ENCODE results near the gene PSMB7.

The PSMB7 gene

DNA sequence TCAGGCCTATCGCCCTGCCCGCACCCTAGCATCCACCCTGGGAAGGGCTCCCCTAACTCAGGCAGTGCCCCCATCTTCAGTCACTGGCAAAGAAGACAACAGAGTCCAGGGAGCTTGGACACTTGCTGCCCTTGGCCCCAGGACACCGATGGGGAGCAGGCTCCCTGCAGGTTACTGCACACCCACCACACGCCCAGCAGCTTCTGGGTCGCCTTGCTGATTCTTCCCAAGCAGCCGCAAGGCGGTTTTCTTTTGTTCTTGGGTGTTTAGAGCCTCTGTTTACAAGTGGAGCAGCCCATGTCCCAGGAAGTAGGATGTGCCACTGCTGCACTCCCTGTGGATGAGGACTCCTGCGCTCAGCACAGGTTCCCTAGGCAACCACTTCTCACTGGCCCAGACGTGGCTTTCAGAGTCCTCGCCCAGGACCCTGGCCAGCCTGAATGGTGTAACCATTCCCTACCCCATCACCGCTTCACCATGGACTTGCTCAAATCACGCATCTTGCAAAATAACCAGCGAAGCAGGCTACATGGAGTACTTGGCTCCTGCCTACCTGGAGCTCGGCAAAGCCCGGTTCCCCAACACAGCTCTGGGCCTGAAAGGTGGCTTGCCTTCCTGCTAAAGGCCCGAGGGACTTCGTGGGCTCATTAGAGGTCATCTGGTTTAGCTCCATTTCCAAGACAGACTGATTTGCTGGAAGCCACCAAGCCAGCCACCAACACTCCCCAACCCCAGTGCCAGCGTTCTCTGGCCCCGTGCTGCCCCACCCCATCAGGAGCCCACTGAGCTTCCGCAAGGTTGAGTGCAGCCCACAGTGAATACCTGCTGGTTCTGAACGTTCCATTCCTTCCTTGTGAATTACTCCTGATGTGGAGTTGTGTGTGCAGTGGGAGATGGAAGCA, 60.0 kb downstream of the PSMB7 start:
- no peak for DNase-seq

DNA sequence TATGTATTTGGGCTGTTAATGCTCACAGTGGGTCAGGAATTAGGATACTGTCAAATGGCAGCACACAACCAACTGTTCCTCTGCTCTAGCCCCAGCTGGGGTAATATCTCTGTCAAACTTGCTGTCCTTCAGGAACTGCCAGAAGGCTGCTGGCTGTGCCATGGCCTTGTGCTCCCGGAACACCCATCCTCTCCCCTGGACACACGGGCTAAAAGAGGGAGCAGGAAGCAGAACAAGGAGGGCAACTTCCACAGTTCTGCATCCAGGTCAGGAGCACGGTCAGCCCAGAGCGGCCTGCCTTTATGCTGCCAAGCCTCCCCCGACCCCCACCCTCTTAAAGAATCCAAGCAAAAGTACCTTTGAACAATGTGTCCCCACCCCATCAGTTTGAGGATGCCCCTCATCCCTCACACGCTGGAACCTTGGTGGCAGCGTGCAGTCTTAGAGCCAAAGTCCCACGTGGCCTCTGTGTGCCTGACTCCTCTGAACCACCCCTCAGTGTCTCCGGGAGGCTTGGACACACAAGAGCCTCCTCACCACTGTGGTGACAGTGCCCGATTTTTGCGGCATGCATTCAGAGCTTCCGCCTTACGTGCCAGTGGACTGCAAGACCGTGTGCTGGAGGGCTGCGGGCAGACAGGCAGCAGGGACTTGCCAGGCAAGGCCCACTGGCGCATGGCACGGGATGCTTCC, 60.8 kb downstream of the PSMB7 start:
- DNase-seq = no peak

DNA sequence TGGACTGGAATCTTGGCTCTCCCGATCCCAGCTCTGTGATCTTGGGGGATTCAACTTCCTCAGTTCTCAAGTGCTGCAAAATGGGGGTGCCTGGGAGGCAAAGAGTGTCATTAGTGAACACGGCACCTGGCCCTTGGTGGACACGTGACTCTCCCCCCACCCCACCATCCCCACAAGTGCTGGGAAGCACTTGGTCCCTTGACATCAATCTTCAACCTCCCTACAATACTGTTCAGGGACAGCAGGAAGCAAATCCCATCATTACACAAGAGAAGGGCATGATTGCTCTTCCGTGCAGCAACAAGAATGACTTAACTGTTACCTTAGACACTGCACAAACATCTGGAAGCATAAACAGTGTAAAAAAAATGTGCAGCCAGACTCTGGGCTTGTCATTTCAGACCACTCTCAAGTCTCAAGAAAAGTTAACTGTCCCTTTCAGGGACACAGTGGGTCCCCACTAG, 61.4 kb downstream of the PSMB7 start:
- DNase-seq = no peak

DNA sequence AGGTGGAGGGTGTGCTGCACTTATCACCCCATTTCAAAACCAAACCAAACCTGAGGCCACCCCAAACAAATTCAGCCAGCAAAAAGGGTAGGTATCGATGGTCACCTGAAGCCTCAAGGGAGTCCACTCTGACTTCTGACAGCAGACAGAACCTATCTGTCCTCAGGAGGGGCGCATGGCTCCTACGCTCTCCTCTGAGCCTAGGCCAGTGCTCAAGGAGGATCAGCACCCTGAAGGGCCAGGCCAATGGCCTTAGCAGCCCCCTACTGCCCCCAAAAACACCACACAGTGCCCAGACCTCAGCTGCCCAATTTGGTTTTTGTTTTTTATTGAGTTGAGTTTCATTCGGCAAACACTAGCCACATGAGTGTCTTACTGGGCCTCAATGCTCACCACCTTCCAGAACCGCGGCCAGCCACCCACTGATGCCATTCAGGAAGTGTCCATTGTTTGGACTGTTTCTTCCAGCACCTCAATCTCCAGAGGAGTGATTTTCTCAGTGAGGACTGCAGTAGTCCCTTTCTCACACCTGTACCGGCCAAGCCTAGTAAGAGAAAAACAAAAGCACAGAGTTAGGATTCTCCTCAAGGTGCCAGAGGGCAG, 62.0 kb downstream of the PSMB7 start:
- no peak for DNase-seq

DNA sequence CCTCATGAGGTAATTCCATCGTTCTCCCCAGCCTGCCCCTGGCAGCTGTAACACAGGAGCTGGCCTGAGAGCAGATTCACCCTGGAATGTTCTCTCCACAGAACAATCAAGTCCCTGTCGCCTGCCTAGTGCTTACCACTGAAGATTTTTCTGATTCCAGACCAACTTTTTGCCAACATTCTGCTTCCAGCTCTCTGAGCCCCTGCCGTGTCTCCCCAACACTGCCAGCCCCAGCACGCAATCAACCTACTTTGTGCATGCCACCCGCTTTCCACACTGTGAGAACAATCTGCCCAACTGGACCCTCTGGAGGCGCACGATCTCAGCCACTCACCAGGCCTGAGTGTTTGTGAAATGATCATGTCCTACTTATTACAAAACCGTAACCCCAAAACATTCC, 62.6 kb downstream of the PSMB7 start:
- no peak for DNase-seq

DNA sequence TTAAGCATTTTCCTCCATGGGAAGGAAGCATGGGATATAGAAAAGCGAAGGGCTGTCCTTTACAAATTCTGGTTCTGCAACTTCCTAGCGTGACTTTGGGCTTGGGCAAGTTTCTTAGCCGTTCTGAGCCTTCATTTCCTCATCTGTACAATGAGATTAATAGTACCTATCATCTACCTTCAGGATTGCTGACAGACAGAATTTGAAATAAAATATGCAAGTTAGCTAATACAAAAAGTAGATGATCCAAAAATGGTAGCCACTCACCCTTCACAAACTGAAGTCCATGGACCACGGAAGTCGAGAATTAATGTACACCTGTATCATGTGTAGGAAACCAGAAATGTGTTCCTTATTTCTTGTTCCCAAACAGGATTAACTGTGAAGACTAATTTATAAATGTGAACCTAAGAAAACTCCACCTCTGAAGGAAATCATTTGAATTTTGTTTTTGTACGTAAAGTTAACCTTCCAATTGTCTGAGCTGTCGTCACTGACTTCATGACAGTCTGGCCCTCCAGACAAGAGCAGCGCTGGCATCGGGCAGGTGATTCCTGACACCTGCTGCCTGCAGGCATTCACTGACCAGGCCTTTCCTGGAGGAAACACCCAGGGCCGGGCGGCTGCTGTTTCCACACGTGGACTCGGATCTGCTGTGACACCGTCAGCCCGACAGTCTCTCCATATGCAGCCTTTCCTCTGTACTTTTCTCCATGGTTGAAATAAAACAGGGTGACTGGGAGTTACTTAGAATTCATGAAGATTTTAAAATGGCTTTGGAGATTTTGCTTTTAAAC, 63.4 kb downstream of the PSMB7 start:
- DNase-seq = no peak

DNA sequence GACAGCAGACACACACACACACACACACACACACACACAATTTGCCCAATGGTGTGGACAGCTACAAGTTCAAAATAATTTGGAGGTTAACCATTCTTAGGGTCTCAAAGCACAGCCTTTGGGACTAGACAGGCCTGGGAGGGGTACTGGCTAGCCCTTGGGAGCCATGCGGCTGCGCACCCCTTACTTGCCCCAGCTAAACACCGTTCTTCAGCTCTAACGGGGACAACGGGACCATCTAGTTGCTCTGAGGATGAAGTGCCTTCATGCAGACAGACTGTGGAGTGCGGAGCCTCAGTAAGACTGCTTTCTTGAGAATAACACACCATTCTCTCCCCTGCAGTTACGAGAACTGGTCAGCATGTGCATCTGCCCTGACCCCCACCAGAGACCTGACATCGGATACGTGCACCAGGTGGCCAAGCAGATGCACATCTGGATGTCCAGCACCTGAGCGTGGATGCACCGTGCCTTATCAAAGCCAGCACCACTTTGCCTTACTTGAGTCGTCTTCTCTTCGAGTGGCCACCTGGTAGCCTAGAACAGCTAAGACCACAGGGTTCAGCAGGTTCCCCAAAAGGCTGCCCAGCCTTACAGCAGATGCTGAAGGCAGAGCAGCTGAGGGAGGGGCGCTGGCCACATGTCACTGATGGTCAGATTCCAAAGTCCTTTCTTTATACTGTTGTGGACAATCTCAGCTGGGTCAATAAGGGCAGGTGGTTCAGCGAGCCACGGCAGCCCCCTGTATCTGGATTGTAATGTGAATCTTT, 64.6 kb downstream of the PSMB7 start:
- no peak for DNase-seq

DNA sequence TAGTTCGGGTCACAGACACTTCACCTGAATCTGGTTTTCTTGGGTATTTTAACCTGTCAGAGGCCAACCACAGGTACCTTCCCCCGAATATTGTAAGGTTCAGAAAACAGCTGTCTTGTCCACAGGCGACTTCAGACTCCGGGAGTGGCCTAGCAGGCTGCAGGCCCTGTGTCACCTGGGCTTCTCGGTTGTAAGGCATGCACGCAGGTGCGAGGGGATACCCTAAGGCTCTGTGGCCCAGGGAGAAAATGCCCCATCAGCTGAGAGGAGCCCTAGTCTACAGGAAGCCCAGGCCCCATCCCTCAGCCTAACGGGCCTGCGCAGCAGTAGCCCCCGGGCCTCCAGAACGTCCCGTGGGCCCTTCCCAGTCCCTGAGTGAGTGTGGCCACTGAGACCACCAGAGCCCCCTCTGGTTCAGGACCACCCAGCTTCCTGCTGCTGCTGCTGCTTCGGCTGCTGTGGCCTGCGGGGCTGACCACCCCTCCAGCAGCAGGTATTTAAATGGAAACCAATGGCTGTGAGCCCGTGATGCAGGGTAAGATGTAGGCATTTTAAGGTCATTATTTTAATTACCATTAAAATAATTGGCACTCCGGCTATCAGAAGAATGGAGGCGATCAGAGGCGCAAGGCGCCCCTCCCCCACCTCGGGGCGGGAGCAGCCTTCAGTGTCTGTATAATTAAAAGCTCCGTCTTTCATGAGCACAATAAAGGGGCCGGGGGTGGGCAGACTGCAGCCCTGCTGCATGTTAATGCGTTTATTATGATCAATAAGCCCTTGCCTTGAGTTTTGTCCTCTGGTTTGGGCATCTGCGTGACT, 65.4 kb downstream of the PSMB7 start:
- DNase-seq = no peak

DNA sequence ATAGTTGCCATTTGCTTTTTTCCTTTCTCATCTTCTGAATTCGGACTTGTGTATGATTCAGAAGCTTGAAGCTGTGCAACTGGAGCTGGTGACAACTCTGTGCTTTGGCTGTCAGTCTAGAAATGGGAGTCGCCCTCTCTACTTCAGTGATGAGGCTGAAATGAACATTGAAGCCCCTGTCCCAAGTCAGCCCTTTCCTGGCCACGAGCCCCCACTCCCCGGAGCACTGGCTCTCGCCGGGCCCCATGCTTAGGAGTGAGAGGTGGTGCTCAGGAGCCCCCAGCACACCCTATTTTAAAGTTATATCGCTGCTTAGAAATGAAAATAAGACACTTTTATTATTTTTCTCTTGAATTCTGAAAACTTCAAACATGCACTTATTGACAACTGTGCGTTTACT, 66.0 kb downstream of the PSMB7 start:
- no peak for DNase-seq

DNA sequence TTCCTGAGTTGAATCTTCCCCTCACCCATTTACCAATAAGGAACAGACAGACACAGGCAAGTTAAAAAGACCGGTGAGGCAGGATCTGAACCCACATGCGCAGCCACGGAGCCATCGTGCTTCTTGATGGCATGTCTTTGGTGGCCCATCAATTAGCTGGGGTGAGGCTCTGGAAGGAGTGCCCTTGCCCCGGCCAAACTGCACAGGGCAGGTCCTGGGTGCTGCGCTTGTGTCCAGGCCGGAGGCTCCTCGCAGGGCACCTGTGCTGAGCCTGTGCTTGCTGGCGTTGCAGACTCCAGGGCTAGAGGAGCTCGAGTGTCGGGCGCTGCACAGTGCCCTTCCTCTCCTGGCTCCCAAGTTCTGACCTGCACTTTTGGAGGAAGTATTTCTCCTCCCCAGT, 66.4 kb downstream of the PSMB7 start:
- DNase-seq = no peak

DNA sequence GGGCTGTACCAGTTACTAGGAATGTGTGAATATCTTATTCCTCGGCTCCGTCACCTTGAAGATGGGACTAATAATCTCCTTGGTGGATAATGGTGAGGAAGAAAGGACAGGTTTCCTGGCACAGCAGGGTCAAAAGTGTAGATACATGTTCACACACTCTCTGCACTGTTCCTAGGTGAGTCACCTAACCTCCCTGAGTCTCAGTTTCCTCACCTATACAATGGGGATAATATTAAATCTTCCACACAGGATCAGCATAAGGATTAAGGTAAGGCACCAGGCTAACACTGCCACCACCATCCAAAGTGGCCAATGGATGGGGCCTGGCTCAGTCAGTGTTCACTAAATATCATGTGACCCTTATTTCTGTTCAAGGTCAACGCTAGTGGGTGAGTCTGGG, 66.9 kb downstream of the PSMB7 start:
- no peak for DNase-seq

DNA sequence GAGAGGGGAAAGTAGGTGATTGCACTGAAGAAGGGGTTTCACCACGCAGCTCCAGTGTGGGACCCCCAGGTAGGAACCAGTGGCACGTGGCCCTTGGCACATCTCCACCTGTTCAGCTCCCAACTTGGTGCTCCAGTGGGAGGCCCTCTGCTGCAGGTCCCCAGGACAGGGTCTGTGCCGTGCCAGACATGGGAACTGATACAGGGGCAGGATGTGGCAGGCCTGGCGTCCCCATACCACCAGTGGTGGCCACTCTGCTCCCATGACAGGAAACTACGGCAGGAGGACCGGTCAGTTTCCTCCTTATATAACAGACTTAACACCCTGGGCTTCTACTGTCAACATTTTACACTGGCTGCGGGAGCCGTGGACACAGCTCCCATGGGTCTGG, 67.3 kb downstream of the PSMB7 start:
- no peak for DNase-seq

DNA sequence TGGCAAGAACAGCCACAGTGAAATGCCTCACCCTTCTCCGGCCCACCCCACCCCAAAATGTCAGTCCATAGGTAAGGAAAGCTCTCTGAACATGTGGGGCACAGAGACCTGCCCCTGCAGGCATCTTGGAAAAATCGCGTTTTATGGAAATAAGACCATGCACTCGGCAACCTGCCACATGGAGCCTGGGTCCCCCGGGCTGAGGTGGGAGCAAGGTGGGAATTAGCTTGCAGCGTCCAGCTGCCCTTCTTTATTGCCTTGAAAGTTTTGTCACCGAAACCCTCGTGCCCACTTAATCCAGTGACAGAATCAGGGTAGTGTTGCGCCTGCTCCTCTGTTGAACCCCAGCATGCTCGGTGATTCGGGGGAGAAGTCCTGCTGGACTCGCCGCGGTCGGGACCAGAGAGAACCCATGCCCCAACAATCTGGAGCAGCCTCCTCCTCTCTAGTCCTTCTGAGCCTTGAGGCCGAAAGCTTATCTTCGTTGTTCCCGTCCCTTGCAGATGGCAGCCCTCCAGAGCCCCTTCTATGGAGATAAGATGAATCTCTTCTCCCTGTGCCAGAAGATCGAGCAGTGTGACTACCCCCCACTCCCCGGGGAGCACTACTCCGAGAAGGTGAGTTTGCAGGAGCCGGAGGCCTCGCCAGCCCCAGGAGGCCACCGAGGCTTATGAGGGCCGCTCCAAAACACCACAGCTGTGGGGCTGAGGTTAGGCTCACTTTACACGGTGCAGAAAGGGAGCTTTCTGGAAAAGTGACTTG, 67.9 kb downstream of the PSMB7 start:
- DNase-seq = no peak

DNA sequence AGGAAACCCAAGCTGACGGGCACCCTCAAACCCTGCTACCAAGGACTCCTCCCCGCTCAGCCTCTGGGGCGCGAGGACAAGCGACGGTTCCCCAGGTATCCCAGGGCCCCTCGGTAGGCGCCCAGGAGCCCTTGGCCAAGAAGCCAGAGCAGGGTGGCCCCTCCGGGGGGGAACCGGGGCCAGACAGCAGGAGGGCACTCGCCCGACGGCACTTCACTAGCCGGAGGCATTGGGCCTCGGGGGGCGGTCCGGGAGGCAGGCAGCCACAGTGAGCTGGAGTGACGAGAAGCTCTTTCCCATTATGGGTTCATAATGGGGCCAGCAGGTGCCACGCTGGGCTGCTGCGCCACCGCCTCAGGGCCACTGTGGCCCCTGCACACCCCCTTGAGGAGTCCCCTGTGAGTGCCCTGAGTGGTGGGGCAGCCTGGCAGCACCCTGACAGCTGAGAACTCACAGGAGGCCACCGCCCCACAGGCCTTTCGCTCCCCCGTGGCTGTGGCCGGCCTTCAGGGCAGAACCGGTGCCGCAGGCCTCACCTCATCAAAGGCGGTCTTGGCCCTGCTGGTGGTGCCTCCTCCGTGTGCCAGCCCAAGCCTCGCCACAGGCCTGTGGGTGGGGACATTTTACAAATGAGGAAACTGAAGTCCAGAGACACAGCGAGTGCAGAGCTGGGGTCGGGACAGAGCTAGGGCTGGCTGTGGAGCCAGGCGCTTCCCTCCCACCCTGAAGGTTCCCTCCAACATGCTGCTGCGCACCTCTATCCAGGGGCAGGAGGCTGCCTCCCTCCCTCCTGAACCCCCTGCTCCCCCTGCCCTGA, 68.7 kb downstream of the PSMB7 start:
- DNase-seq = no peak

DNA sequence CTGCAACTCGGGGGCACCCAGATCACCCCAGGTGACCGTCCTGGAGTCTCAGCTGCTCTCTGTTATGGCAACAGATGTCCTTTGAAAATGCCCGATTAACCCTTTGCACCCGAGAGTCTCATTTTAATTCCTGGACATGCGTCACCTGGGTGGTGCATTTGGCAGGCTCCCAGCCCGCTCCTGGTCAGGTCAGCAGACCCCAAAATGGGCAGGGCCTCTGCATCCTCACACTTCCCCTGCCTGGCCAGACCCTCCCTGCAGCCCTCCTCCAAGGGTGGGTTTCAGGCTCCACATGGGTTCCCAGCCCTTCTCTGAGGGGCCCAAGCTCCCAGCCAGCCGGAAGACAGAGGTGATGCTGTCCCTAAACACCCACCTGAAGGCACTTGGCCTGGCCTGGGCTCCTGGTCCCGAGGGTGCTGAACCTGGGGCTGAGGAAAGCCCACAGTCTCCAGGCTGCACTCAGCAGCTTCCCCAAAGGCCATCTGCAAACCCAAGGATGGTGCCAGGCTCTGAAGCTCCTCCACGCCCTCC, 69.4 kb downstream of the PSMB7 start:
- DNase-seq = no peak

DNA sequence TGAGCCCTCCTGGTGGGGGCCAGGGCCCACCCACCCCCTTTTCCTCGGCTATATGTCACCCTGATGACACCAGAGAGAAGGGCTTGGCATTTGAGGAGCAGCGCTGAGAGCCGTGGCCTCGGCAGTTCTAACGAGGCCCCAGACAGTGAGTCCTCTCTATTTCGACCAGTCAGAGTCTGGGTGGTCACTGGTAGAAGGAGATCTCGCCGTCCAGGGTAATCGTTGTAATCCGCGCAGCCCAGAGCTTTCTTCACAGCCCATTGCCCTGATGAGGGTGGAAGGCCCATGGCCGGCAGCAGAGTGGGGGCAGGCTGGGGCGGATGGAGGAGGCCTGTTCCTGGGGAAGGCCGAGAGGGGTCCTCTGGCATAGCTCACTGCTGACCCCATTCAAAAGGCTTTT, 70.2 kb downstream of the PSMB7 start:
- DNase-seq = no peak

DNA sequence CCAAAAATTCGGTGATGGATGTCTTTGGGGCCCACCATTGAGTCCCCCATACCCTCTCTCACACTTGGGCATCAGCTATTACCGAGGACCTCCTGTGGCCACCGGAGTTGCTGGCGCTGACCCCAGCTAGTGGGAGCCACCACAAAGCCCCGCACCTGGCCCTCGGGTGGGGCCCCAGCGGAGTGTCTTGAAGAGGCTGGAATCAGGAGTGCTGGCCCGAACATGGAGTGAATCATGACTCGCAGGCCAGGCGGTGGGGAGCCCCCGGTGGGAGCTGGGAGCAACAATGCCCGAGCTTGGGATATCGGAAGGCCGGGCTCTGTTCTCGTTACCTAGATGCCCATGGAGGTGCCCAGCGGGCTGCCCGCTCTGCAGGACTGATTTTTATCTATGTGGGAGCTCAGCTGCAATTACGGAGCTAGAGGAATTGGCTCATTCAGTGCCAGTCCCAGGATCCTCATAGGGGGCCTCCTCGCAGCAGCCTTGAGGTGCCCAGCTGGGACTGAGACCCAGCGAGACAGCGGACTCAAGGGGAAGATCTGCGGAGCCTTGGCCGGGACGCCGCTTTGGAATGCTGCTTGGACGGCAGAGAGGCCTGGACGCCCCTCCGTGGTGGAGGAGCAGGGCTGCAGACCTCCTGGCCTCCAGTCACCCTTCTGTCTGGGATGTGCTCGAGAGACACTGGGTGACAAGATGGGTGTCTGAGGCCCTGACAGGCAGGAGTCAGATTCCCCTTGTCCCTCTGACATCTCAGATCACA, 70.8 kb downstream of the PSMB7 start:
- DNase-seq = no peak

DNA sequence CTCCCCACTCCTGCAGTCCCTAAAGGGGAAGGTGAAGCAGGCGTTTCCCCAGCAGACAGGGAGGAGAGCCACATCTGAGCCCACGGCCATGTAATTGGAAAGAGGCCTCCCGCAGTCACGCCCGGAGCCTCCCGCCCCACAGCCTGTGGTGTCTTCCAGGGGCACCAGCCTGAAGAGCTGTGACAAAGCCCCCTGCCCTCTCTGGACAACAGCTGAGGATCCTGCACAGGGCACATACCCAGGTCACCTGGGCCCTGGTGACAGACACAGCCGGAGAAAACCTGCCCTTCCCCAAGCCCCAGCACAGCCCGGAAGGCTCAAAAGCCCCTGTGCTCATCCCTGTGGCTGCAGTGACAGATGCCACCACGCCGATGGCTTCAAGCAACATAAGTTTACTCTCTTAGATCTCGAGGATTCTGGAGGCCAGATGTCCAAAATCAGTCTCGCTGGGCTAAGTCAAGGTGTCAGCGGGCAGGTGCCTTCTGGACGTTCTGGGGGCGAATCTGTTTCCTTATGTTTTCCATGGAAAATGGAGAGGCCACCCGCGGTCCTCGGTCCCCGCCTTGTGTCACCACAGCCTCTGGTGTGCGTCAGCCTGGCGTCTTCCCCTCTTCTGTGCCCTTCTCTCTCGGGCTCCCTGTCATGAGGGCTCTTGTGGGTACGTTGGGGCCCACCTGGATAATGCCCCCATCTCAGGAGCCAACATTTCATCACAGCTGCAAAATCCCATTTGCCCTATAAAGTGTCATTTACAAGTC, 71.5 kb downstream of the PSMB7 start:
- no peak for DNase-seq
